HG03159 (cell line): ENCODE results near the gene SLC13A2.
A peak's percentile ranks its signal among the peaks of the same experiment; 100 is the strongest.

Experiments used
- ATAC-seq: cut with Tn5 transposase; IDR thresholded peaks from one replicate; pipeline ENCODE4 v1.9.1; 2021; ENCODE audit warnings: mild to moderate bottlenecking, moderate library complexity; ENCODE audit not compliant: unreplicated experiment

The SLC13A2 gene

GRCh38 chr17:28470266-28470913, 3.1 kb upstream of the SLC13A2 start:
- ATAC-seq = no peak

- no peak for ATAC-seq
These were observed 2.5 kb upstream of the SLC13A2 start for GRCh38 chr17:28470914-28471366.

- no peak for ATAC-seq
These were observed 1.7 kb upstream of the SLC13A2 start for GRCh38 chr17:28471531-28472342.

GRCh38 chr17:28472871-28473497, 460 bp upstream of the SLC13A2 start:
- ATAC-seq = no peak

- ATAC-seq = no peak
These were observed 677 bp downstream of the SLC13A2 start for GRCh38 chr17:28474111-28474531.

GRCh38 chr17:28475151-28475900, 1.9 kb downstream of the SLC13A2 start:
- ATAC-seq = no peak

GRCh38 chr17:28476076-28476865, 2.8 kb downstream of the SLC13A2 start:
- ATAC-seq = no peak

GRCh38 chr17:28477928-28478327, 4.5 kb downstream of the SLC13A2 start:
- no peak for ATAC-seq

- no peak for ATAC-seq
These were observed 5.5 kb downstream of the SLC13A2 start for GRCh38 chr17:28478712-28479615.

GRCh38 chr17:28480278-28480677, 6.8 kb downstream of the SLC13A2 start:
- ATAC-seq = no peak

GRCh38 chr17:28480799-28481571, 7.5 kb downstream of the SLC13A2 start:
- no peak for ATAC-seq

GRCh38 chr17:28482551-28483199, 9.2 kb downstream of the SLC13A2 start:
- no peak for ATAC-seq

GRCh38 chr17:28484296-28484695, 10.9 kb downstream of the SLC13A2 start:
- peak; percentile 75 for ATAC-seq

GRCh38 chr17:28485049-28485448, 11.6 kb downstream of the SLC13A2 start:
- ATAC-seq = no peak

- ATAC-seq = no peak
These were observed 14.6 kb downstream of the SLC13A2 start for GRCh38 chr17:28487881-28488532.

- no peak for ATAC-seq
These were observed 15.3 kb downstream of the SLC13A2 start for GRCh38 chr17:28488533-28489276.

- ATAC-seq = no peak
These were observed 17.8 kb downstream of the SLC13A2 start for GRCh38 chr17:28491286-28491685.
